ENCODE results near the gene HK1.

GRCh38 chr10:69247313-69247710 lies 31.0 kb upstream of the HK1 start:
- TF ChIP-seq POLR2A (IDR thresholded peaks at IDR 0.05; ENCODE audit: low read depth, low read length) (no peak), CTCF (conservative IDR thresholded peaks at IDR 0.05; ENCODE audit: low read depth, low read length) (no peak), RAD21 (IDR thresholded peaks at IDR 0.05; ENCODE audit: low read length) (no peak), SMC3 (IDR thresholded peaks at IDR 0.05; ENCODE audit: low read depth, low read length) (no peak), BHLHE40 (IDR thresholded peaks at IDR 0.05; ENCODE audit: low read depth, low read length) (no peak), CEBPB (IDR thresholded peaks at IDR 0.05; ENCODE audit: low read depth, low read length) (no peak), CHD1 (IDR thresholded peaks at IDR 0.05; ENCODE audit: low read depth, low read length) (no peak), RFX5 (IDR thresholded peaks at IDR 0.05; ENCODE audit: low read depth, low read length) (no peak), MXI1 (IDR thresholded peaks at IDR 0.05; ENCODE audit: borderline replicate concordance, low read depth, low read length) (no peak)
